PFSK-1 (cell line): ENCODE data around the gene DPYD.

ENCODE experiments used
- FOXP2 ChIP-seq: optimal IDR thresholded peaks from 2 replicates; pipeline ENCODE3; 2011; ENCODE audit warnings: borderline replicate concordance, control low read depth, inconsistent platforms; ENCODE audit not compliant: insufficient read depth; ENCODE audit errors: extremely low read length, extremely low read depth
- POLR2AphosphoS5 ChIP-seq: IDR thresholded peaks from 2 replicates; pipeline ENCODE4 v1.6.1; 2012; ENCODE audit warnings: low read depth, mild to moderate bottlenecking, control low read depth, low read length, moderate library complexity
- SIN3A ChIP-seq: IDR thresholded peaks from 2 replicates; pipeline ENCODE4 v1.6.1; 2012; ENCODE audit warnings: mild to moderate bottlenecking, low read length, moderate library complexity, borderline replicate concordance; ENCODE audit not compliant: insufficient read depth
- TAF1 ChIP-seq: IDR thresholded peaks from 2 replicates; pipeline ENCODE4 v1.6.1; 2012; ENCODE audit warnings: low read length, control low read depth, borderline replicate concordance; ENCODE audit not compliant: insufficient read depth
- TF ChIP-seq, protein P1 (sequence below), 2 experiments: IDR thresholded peaks; 2 replicates each; pipeline versions ENCODE4 v1.6.1 to v1.8.0; 2011 to 2012; ENCODE audit warnings: low read depth in 2 of 2, low read length in 2 of 2, control low read depth in 1 of 2, inconsistent platforms in 1 of 2, mild to moderate bottlenecking in 1 of 2, moderate library complexity in 1 of 2; ENCODE audit not compliant: insufficient read depth in 1 of 2

DPYD gene

GRCh38 chr1:97212671-97213070 lies 708.2 kb downstream of the DPYD start:
- TF ChIP-seq FOXP2 (no peak), TAF1 (no peak), POLR2AphosphoS5 (no peak), SIN3A (no peak)
- TF ChIP-seq, protein P1, sequence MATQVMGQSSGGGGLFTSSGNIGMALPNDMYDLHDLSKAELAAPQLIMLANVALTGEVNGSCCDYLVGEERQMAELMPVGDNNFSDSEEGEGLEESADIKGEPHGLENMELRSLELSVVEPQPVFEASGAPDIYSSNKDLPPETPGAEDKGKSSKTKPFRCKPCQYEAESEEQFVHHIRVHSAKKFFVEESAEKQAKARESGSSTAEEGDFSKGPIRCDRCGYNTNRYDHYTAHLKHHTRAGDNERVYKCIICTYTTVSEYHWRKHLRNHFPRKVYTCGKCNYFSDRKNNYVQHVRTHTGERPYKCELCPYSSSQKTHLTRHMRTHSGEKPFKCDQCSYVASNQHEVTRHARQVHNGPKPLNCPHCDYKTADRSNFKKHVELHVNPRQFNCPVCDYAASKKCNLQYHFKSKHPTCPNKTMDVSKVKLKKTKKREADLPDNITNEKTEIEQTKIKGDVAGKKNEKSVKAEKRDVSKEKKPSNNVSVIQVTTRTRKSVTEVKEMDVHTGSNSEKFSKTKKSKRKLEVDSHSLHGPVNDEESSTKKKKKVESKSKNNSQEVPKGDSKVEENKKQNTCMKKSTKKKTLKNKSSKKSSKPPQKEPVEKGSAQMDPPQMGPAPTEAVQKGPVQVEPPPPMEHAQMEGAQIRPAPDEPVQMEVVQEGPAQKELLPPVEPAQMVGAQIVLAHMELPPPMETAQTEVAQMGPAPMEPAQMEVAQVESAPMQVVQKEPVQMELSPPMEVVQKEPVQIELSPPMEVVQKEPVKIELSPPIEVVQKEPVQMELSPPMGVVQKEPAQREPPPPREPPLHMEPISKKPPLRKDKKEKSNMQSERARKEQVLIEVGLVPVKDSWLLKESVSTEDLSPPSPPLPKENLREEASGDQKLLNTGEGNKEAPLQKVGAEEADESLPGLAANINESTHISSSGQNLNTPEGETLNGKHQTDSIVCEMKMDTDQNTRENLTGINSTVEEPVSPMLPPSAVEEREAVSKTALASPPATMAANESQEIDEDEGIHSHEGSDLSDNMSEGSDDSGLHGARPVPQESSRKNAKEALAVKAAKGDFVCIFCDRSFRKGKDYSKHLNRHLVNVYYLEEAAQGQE (IDR thresholded peaks at IDR 0.05; ENCODE audit: insufficient read depth in 1 of 2, low read depth in 2 of 2, low read length in 2 of 2): no peak

DNA sequence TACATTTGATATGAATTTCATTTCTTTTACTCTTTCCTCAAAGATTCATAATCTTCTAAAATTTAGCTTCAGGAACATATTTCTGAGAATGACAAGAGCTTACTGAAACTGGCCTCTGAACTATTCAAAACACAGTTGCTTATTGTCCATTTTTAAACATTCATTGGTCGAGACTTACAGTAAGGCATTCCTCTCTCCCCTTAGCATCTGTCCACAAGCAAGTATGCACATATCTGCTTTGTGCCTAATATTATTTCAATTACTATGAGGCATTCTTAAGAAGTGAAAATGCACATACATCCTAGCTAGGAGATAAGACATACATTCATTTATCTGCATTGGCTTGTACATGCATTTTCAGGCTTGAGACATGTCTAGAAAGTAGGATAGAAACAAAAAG lies 710.5 kb downstream of the DPYD start:
- TF ChIP-seq FOXP2 (no peak), SIN3A (no peak), TAF1 (no peak), POLR2AphosphoS5 (no peak)
- TF ChIP-seq, protein P1 (IDR thresholded peaks at IDR 0.05; ENCODE audit: insufficient read depth in 1 of 2, low read depth in 2 of 2, low read length in 2 of 2): no peak

DNA sequence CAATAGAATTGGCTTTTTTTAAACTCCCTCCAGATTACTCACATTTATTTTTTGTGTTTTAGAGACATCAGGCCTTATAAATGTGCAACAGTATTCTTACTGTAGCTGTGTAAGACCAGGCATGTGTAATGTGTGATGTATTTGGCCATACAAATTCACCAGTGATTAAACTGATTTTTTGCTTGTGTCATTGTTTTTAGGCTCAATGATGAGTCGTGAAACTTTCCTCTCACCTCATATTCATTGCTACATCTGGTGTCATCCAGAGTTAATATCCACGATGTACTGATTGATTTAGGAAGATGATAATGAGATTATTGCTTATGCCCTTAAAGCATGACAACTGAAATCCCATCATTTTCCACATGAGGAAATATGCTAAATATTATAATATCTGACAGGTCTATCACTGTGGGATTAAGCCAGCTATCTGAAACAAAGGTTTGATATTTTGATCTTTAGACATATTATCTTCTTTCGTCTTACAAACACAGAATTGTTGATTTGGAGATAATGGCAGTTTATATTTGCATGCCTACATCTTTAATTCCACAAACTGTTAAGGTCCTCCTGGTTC lies 711.4 kb downstream of the DPYD start:
- no peak for TF ChIP-seq TAF1
- no peak for TF ChIP-seq FOXP2
- no peak for TF ChIP-seq POLR2AphosphoS5
- TF ChIP-seq SIN3A: no peak
- TF ChIP-seq, protein P1 (IDR thresholded peaks at IDR 0.05; ENCODE audit: insufficient read depth in 1 of 2, low read depth in 2 of 2, low read length in 2 of 2): no peak

GRCh38 chr1:97207868-97208267 lies 713.0 kb downstream of the DPYD start:
- no peak for TF ChIP-seq POLR2AphosphoS5
- TF ChIP-seq, protein P1 (IDR thresholded peaks at IDR 0.05; ENCODE audit: insufficient read depth in 1 of 2, low read depth in 2 of 2, low read length in 2 of 2): no peak
- no peak for TF ChIP-seq SIN3A
- no peak for TF ChIP-seq FOXP2
- TF ChIP-seq TAF1: no peak
